Measurements from ENCODE around the gene ZBTB3. TPM values are rescaled to one million over a fixed set of nuclear protein-coding genes. Genes with fewer than 3 reads are reported as not detected.

Gene ZBTB3
- total and polyA plus RNA-seq, 2 of the 13 experiments (the other 11 are each of a cell fraction or from before 2014, with no cell fraction given), result 3.4 to 5.2 TPM

DNA sequence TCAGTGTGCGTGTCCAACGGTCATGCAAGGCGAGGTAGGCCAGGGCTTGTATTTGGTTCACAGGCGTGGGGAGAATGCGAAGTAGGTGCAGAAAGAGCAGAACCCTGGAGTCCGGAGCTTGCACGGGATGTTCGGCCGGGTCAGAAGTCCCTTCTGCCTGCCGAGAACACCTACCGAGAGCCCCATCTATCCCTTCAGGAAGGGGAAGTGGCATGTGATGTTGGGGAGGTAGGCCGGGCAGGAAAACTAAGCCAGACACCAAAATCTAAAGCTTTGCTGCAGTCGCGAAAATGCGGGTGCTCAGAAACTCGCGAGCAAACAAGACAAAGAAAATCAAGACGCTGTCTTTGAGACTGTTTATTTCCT, 16.8 kb upstream of the ZBTB3 start (continued):
- TF ChIP-seq, protein P1, sequence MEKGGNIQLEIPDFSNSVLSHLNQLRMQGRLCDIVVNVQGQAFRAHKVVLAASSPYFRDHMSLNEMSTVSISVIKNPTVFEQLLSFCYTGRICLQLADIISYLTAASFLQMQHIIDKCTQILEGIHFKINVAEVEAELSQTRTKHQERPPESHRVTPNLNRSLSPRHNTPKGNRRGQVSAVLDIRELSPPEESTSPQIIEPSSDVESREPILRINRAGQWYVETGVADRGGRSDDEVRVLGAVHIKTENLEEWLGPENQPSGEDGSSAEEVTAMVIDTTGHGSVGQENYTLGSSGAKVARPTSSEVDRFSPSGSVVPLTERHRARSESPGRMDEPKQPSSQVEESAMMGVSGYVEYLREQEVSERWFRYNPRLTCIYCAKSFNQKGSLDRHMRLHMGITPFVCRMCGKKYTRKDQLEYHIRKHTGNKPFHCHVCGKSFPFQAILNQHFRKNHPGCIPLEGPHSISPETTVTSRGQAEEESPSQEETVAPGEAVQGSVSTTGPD (CRISPR knock-in tag; IDR thresholded peaks at IDR 0.05), result no peak
- TF ChIP-seq ZMYM4 (CRISPR knock-in tag; IDR thresholded peaks at IDR 0.05), result 0 out of 2 replicates have a peak, but pooled peaks have one; percentile 3
- TF ChIP-seq ZNF552 (CRISPR knock-in tag; IDR thresholded peaks at IDR 0.05; ENCODE audit: borderline replicate concordance), result no peak
- TF ChIP-seq ZNF44 (CRISPR knock-in tag; IDR thresholded peaks at IDR 0.05), result no peak
- TF ChIP-seq, protein P2, sequence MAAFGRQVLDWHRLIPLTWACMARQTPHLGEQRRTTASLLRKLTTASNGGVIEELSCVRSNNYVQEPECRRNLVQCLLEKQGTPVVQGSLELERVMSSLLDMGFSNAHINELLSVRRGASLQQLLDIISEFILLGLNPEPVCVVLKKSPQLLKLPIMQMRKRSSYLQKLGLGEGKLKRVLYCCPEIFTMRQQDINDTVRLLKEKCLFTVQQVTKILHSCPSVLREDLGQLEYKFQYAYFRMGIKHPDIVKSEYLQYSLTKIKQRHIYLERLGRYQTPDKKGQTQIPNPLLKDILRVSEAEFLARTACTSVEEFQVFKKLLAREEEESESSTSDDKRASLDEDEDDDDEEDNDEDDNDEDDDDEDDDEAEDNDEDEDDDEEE (CRISPR knock-in tag; IDR thresholded peaks at IDR 0.05), result 0 out of 2 replicates have a peak, but pooled peaks have one; percentile 67
- peak; percentile 5; the same call in 1 of the 2 replicates for TF ChIP-seq POLR2AphosphoS5 (IDR thresholded peaks at IDR 0.05; ENCODE audit: low read depth, low read length)
- TF ChIP-seq, protein P3, sequence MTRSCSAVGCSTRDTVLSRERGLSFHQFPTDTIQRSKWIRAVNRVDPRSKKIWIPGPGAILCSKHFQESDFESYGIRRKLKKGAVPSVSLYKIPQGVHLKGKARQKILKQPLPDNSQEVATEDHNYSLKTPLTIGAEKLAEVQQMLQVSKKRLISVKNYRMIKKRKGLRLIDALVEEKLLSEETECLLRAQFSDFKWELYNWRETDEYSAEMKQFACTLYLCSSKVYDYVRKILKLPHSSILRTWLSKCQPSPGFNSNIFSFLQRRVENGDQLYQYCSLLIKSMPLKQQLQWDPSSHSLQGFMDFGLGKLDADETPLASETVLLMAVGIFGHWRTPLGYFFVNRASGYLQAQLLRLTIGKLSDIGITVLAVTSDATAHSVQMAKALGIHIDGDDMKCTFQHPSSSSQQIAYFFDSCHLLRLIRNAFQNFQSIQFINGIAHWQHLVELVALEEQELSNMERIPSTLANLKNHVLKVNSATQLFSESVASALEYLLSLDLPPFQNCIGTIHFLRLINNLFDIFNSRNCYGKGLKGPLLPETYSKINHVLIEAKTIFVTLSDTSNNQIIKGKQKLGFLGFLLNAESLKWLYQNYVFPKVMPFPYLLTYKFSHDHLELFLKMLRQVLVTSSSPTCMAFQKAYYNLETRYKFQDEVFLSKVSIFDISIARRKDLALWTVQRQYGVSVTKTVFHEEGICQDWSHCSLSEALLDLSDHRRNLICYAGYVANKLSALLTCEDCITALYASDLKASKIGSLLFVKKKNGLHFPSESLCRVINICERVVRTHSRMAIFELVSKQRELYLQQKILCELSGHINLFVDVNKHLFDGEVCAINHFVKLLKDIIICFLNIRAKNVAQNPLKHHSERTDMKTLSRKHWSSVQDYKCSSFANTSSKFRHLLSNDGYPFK (CRISPR knock-in tag; IDR thresholded peaks at IDR 0.05; ENCODE audit: borderline replicate concordance), result no peak
- TF ChIP-seq, protein P4, sequence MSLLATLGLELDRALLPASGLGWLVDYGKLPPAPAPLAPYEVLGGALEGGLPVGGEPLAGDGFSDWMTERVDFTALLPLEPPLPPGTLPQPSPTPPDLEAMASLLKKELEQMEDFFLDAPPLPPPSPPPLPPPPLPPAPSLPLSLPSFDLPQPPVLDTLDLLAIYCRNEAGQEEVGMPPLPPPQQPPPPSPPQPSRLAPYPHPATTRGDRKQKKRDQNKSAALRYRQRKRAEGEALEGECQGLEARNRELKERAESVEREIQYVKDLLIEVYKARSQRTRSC (CRISPR knock-in tag; IDR thresholded peaks at IDR 0.05; ENCODE audit: low read depth), result no peak
- TF ChIP-seq, protein P5, sequence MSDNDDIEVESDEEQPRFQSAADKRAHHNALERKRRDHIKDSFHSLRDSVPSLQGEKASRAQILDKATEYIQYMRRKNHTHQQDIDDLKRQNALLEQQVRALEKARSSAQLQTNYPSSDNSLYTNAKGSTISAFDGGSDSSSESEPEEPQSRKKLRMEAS (IDR thresholded peaks at IDR 0.05), result peak; percentile 35; the same call in 1 of the 2 replicates
- no peak for TF ChIP-seq STAT5B (CRISPR knock-in tag; IDR thresholded peaks at IDR 0.05)
- no peak for TF ChIP-seq PHB2 (IDR thresholded peaks at IDR 0.05; ENCODE audit: partially characterized antibody)
- TF ChIP-seq, protein P6, sequence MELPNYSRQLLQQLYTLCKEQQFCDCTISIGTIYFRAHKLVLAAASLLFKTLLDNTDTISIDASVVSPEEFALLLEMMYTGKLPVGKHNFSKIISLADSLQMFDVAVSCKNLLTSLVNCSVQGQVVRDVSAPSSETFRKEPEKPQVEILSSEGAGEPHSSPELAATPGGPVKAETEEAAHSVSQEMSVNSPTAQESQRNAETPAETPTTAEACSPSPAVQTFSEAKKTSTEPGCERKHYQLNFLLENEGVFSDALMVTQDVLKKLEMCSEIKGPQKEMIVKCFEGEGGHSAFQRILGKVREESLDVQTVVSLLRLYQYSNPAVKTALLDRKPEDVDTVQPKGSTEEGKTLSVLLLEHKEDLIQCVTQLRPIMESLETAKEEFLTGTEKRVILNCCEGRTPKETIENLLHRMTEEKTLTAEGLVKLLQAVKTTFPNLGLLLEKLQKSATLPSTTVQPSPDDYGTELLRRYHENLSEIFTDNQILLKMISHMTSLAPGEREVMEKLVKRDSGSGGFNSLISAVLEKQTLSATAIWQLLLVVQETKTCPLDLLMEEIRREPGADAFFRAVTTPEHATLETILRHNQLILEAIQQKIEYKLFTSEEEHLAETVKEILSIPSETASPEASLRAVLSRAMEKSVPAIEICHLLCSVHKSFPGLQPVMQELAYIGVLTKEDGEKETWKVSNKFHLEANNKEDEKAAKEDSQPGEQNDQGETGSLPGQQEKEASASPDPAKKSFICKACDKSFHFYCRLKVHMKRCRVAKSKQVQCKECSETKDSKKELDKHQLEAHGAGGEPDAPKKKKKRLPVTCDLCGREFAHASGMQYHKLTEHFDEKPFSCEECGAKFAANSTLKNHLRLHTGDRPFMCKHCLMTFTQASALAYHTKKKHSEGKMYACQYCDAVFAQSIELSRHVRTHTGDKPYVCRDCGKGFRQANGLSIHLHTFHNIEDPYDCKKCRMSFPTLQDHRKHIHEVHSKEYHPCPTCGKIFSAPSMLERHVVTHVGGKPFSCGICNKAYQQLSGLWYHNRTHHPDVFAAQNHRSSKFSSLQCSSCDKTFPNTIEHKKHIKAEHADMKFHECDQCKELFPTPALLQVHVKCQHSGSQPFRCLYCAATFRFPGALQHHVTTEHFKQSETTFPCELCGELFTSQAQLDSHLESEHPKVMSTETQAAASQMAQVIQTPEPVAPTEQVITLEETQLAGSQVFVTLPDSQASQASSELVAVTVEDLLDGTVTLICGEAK (IDR thresholded peaks at IDR 0.05), result no peak
- TF ChIP-seq, protein P6 (CRISPR knock-in tag; IDR thresholded peaks at IDR 0.05), result no peak
- TF ChIP-seq FOXA1 (IDR thresholded peaks at IDR 0.05), result no peak
- no peak for TF ChIP-seq FOXA1 (CRISPR knock-in tag; IDR thresholded peaks at IDR 0.05)
